Loucy (cell line): ENCODE results near the gene PRTFDC1.

Experiments used
- H2AFZ ChIP-seq: fragments of 200-600 bp; sonication (generic); 2 replicates; pipeline ENCODE4 v1.6.0; 2016; ENCODE audit warnings: antibody characterized with exemption, mild to moderate bottlenecking, low read length, moderate library complexity
- H3F3A ChIP-seq: fragments of 200-600 bp; 2 replicates; pipeline ENCODE4 v1.6.0; 2016; ENCODE audit warnings: antibody characterized with exemption, low read depth, mild to moderate bottlenecking
- H3K27me3 ChIP-seq: fragments of 200-600 bp; sonication (generic); 2 replicates; pipeline ENCODE4 v1.6.1; 2014; ENCODE audit warnings: low read length, mild to moderate bottlenecking; ENCODE audit not compliant: insufficient read depth, poor library complexity, severe bottlenecking
- H3K36me3 ChIP-seq: fragments of 200-600 bp; sonication (generic); 2 replicates; pipeline ENCODE4 v1.6.1; 2016; ENCODE audit warnings: low read length; ENCODE audit not compliant: insufficient read depth
- H3K4me1 ChIP-seq: fragments of 200-600 bp; sonication (generic); 2 replicates; pipeline ENCODE4 v1.5.1; 2014; ENCODE audit warnings: low read length, mild to moderate bottlenecking; ENCODE audit not compliant: insufficient read depth, poor library complexity, severe bottlenecking
- H3K4me2 ChIP-seq: fragments of 200-600 bp; sonication (generic); 2 replicates; pipeline ENCODE4 v1.6.0; 2014; ENCODE audit warnings: antibody characterized with exemption, low read length, low read depth, mild to moderate bottlenecking; ENCODE audit not compliant: poor library complexity, severe bottlenecking
- H3K4me3 ChIP-seq: fragments of 200-600 bp; sonication (generic); 2 replicates; pipeline ENCODE4 v1.5.1; 2014; ENCODE audit warnings: low read length, mild to moderate bottlenecking, mixed read lengths; ENCODE audit not compliant: poor library complexity, severe bottlenecking
- H3K79me2 ChIP-seq: fragments of 200-600 bp; sonication (generic); 2 replicates; pipeline ENCODE4 v1.6.1; 2014; ENCODE audit warnings: low read length; ENCODE audit not compliant: insufficient read depth
- H3K9ac ChIP-seq: fragments of 200-600 bp; sonication (generic); 2 replicates; pipeline ENCODE4 v1.6.0; 2014; ENCODE audit warnings: mild to moderate bottlenecking, low read depth, low read length, moderate library complexity; ENCODE audit not compliant: poor library complexity, severe bottlenecking
- H3K9me2 ChIP-seq: fragments of 200-600 bp; sonication (generic); replicated peaks from 2 replicates; pipeline ENCODE4 v1.6.1; 2016; ENCODE audit warnings: low read depth, low read length, mixed read lengths
- H3K9me3 ChIP-seq: fragments of 200-600 bp; sonication (generic); 2 replicates; pipeline ENCODE4 v1.6.1; 2014; ENCODE audit warnings: mild to moderate bottlenecking, antibody characterized with exemption, low read length, low read depth; ENCODE audit not compliant: insufficient read depth
- H4K20me1 ChIP-seq: fragments of 200-600 bp; sonication (generic); 2 replicates; pipeline ENCODE4 v1.6.0; 2014; ENCODE audit warnings: antibody characterized with exemption, low read length, mild to moderate bottlenecking; ENCODE audit not compliant: insufficient read depth, poor library complexity, severe bottlenecking
- CTCF ChIP-seq: fragments of 200-600 bp; sonication (generic); conservative IDR thresholded peaks from 2 replicates; pipeline ENCODE4 v1.5.1; 2014; ENCODE audit warnings: mild to moderate bottlenecking, antibody characterized with exemption, low read length
- EZH2phosphoT487 ChIP-seq: fragments of 200-600 bp; IDR thresholded peaks from 2 replicates; pipeline ENCODE4 v1.6.1; 2018; ENCODE audit warnings: antibody characterized with exemption, mild to moderate bottlenecking, moderate library complexity, borderline replicate concordance

The PRTFDC1 gene

GRCh38 chr10:24915304-24915703 lies 37.1 kb downstream of the PRTFDC1 start:
- no peaks in the 10 kb centered on the region for H3K79me2 ChIP-seq
- no peaks in the 10 kb centered on the region for H3K9me2 ChIP-seq
- no peaks in the 10 kb centered on the region for H3K36me3 ChIP-seq
- TF ChIP-seq CTCF (no peak), EZH2phosphoT487 (no peak)
- H3K4me1 ChIP-seq, result no peaks in the 10 kb centered on the region
- no peak overlapping the region for H3K9ac ChIP-seq
- H3F3A ChIP-seq, result no peaks in the 10 kb centered on the region
- H4K20me1 ChIP-seq, result no peaks in the 10 kb centered on the region
- no peak overlapping the region for H3K4me3 ChIP-seq
- H3K4me2 ChIP-seq, result no peak overlapping the region
- H3K27me3 ChIP-seq, result no peaks in the 10 kb centered on the region
- peaks cover 3% of the 10 kb centered on the region; the same call in 1 of the 2 replicates for H3K9me3 ChIP-seq
- H2AFZ ChIP-seq, result no peak overlapping the region

GRCh38 chr10:24914148-24914547 lies 38.3 kb downstream of the PRTFDC1 start:
- Histone ChIP-seq H3K9me2 (no peaks in the 10 kb centered on the region), H3F3A (no peaks in the 10 kb centered on the region), H3K79me2 (no peaks in the 10 kb centered on the region), H3K9ac (no peak overlapping the region), H3K36me3 (no peaks in the 10 kb centered on the region), H3K4me3 (no peak overlapping the region), H3K9me3 (peaks cover 3% of the 10 kb centered on the region; the same call in 1 of the 2 replicates), H3K4me1 (no peaks in the 10 kb centered on the region), H2AFZ (no peak overlapping the region), H4K20me1 (no peaks in the 10 kb centered on the region), H3K27me3 (no peaks in the 10 kb centered on the region), H3K4me2 (no peak overlapping the region)
- TF ChIP-seq EZH2phosphoT487, result no peak
- TF ChIP-seq CTCF, result no peak

GRCh38 chr10:24912215-24912614 lies 40.2 kb downstream of the PRTFDC1 start:
- no peaks in the 10 kb centered on the region for H3K9me2 ChIP-seq
- H3K4me1 ChIP-seq, result no peaks in the 10 kb centered on the region
- H3K79me2 ChIP-seq, result no peaks in the 10 kb centered on the region
- H3F3A ChIP-seq, result no peaks in the 10 kb centered on the region
- TF ChIP-seq EZH2phosphoT487 (no peak), CTCF (no peak)
- H3K9ac ChIP-seq, result no peak overlapping the region
- H3K9me3 ChIP-seq, result no peaks in the 10 kb centered on the region
- no peak overlapping the region for H2AFZ ChIP-seq
- H3K27me3 ChIP-seq, result no peaks in the 10 kb centered on the region
- H3K4me2 ChIP-seq, result no peak overlapping the region
- no peak overlapping the region for H3K4me3 ChIP-seq
- no peaks in the 10 kb centered on the region for H4K20me1 ChIP-seq
- no peaks in the 10 kb centered on the region for H3K36me3 ChIP-seq
